HG03103 (cell line): ENCODE results near the gene C1orf115.
"Not testable (repeated sequence)": the region's sequence is repeated elsewhere in the genome, so short reads cannot be mapped to it uniquely, and the experiment has no call there.

Experiments used
- ATAC-seq: cut with Tn5 transposase; IDR thresholded peaks from one replicate; pipeline ENCODE4 v1.9.1; 2021; ENCODE audit warnings: low read depth; ENCODE audit not compliant: unreplicated experiment

C1orf115 gene

GRCh38 chr1:220715986-220716385 lies 25.8 kb downstream of the C1orf115 start:
- ATAC-seq: not testable (repeated sequence)

- peak; percentile 72 for ATAC-seq
These were observed 27.9 kb downstream of the C1orf115 start for GRCh38 chr1:220717800-220718640.

GRCh38 chr1:220721266-220721665 lies 31.1 kb downstream of the C1orf115 start:
- not testable (repeated sequence) for ATAC-seq

- ATAC-seq: no peak
These were observed 36.5 kb downstream of the C1orf115 start for GRCh38 chr1:220726634-220727033.

GRCh38 chr1:220727519-220727918 lies 37.4 kb downstream of the C1orf115 start:
- no peak for ATAC-seq

- ATAC-seq: no peak
These were observed 40.3 kb downstream of the C1orf115 start for GRCh38 chr1:220730486-220730885.

- ATAC-seq: no peak
These were observed 42.0 kb downstream of the C1orf115 start for GRCh38 chr1:220732137-220732536.

- ATAC-seq: peak; percentile 1
These were observed 42.5 kb downstream of the C1orf115 start for GRCh38 chr1:220732621-220733020.

- peak; percentile 89 for ATAC-seq
These were observed 43.0 kb downstream of the C1orf115 start for GRCh38 chr1:220733086-220733601.

GRCh38 chr1:220734571-220735326 lies 44.6 kb downstream of the C1orf115 start:
- no peak for ATAC-seq

- not testable (repeated sequence) for ATAC-seq
These were observed 46.1 kb downstream of the C1orf115 start for GRCh38 chr1:220736283-220736682.

- no peak for ATAC-seq
These were observed 51.2 kb downstream of the C1orf115 start for GRCh38 chr1:220741349-220741748.

GRCh38 chr1:220741825-220742224 lies 51.7 kb downstream of the C1orf115 start:
- ATAC-seq: no peak

GRCh38 chr1:220742520-220742919 lies 52.4 kb downstream of the C1orf115 start:
- no peak for ATAC-seq

GRCh38 chr1:220746851-220747250 lies 56.7 kb downstream of the C1orf115 start:
- ATAC-seq: no peak

GRCh38 chr1:220747437-220748088 lies 57.4 kb downstream of the C1orf115 start:
- ATAC-seq: peak; percentile 18

- ATAC-seq: peak; percentile 80
These were observed 58.1 kb downstream of the C1orf115 start, which contains the start of gene MTARC2 for GRCh38 chr1:220748089-220748934. Gene MTARC2 (plus strand): TSS chr1:220748322. CDS start chr1:220748532, 210 bp downstream.
